Inflammatory macrophage (primary cell): Measurements from ENCODE around the gene KCNJ3.
"Not testable (repeated sequence)": the region's sequence is repeated elsewhere in the genome, so short reads cannot be mapped to it uniquely, and the experiment has no call there.

Experiments
- DNase-seq, 2 donors: peaks; one replicate each; pipeline ENCODE4 v3.0.0-alpha.2; 2020 to 2022

The KCNJ3 gene

GRCh38 chr2:154849482-154849881, 151.0 kb downstream of the KCNJ3 start:
- no peak for DNase-seq

GRCh38 chr2:154850532-154850931, 152.0 kb downstream of the KCNJ3 start:
- no peak for DNase-seq

- no peak for DNase-seq
These were observed 156.6 kb downstream of the KCNJ3 start for GRCh38 chr2:154855138-154855537.

- DNase-seq = not testable (repeated sequence)
These were observed 168.7 kb downstream of the KCNJ3 start for GRCh38 chr2:154867151-154867550.

GRCh38 chr2:154875999-154876398, 177.5 kb downstream of the KCNJ3 start:
- DNase-seq = no peak

GRCh38 chr2:154882725-154883124, 184.2 kb downstream of the KCNJ3 start:
- no peak for DNase-seq

GRCh38 chr2:154886316-154886715, 187.8 kb downstream of the KCNJ3 start:
- DNase-seq = no peak

GRCh38 chr2:154898269-154898668, 199.8 kb downstream of the KCNJ3 start:
- no peak for DNase-seq

GRCh38 chr2:154901063-154901462, 202.6 kb downstream of the KCNJ3 start:
- no peak for DNase-seq
